Naive thymus-derived CD4-positive, alpha-beta T cell (primary cell): Measurements from ENCODE around the gene TECTA. TPM values are rescaled to one million over a fixed set of nuclear protein-coding genes. Genes with fewer than 3 reads are reported as not detected.

ENCODE experiments used
- ATAC-seq: fragments of 150-1000 bp; cut with Tn5 transposase; 2 replicates; pipeline ENCODE4 v1.10.0; 2021; ENCODE audit warnings: mild to moderate bottlenecking, moderate library complexity
- CTCF ChIA-PET: fragments of 350-600 bp; sonication (Branson Sonifier 250); formaldehyde crosslinking; loops from one replicate; lab custom pipeline; 2021; ENCODE audit warnings: antibody characterized with exemption; lab: Charles Lee
- POLR2A ChIA-PET: fragments of 350-600 bp; sonication (Branson Sonifier 250); formaldehyde crosslinking; loops from one replicate; lab custom pipeline; 2021; ENCODE audit warnings: antibody characterized with exemption, inconsistent platforms; lab: Charles Lee
- DNase-seq, 9 donors: peaks; one replicate each; pipeline versions ENCODE4 v3.0.0 to v3.0.0-alpha.2; 2020 to 2022; ENCODE audit warnings: mixed read lengths in 1 of 9
- H3K27ac ChIP-seq: one replicate; pipeline ENCODE4 v1.7.0; 2013; ENCODE audit warnings: mild to moderate bottlenecking, low read depth, low read length, moderate library complexity
- H3K27me3 ChIP-seq, 2 donors: one replicate each; pipeline ENCODE4 v1.7.0; 2013; ENCODE audit warnings: low read length in 2 of 2, mild to moderate bottlenecking in 2 of 2, moderate library complexity in 2 of 2; ENCODE audit not compliant: control insufficient read depth in 2 of 2, insufficient read depth in 2 of 2
- H3K36me3 ChIP-seq, 3 experiments: 1 replicate in 2 of 3; 2 replicates in 1 of 3; pipeline ENCODE4 v1.7.0; 2013; ENCODE audit warnings: low read length in 3 of 3, mild to moderate bottlenecking in 3 of 3, moderate library complexity in 1 of 3; ENCODE audit not compliant: insufficient read depth in 3 of 3, control insufficient read depth in 2 of 3
- H3K4me1 ChIP-seq, 2 donors: one replicate each; pipeline ENCODE4 v1.7.0; 2013; ENCODE audit warnings: low read length in 2 of 2, mild to moderate bottlenecking in 2 of 2, moderate library complexity in 1 of 2; ENCODE audit not compliant: control insufficient read depth in 2 of 2, insufficient read depth in 2 of 2
- H3K4me3 ChIP-seq: 2 replicates; pipeline ENCODE4 v1.7.0; 2013; ENCODE audit warnings: mild to moderate bottlenecking, low read length
- H3K9me3 ChIP-seq, 3 experiments: 1 replicate in 2 of 3; 2 replicates in 1 of 3; pipeline ENCODE4 v1.7.0; 2013; ENCODE audit warnings: low read length in 3 of 3; ENCODE audit not compliant: control insufficient read depth in 2 of 3
- H3K27ac Mint-ChIP-seq, 9 donors: one replicate each; pipeline ENCODE4 v1.8.0; 2020 to 2022; ENCODE audit warnings: mixed read lengths in 9 of 9, mild to moderate bottlenecking in 8 of 9, moderate library complexity in 5 of 9, inconsistent platforms in 2 of 9
- H3K27me3 Mint-ChIP-seq, 5 donors: one replicate each; pipeline ENCODE4 v1.8.0; 2021 to 2022; ENCODE audit warnings: mixed read lengths in 5 of 5, mild to moderate bottlenecking in 1 of 5
- H3K36me3 Mint-ChIP-seq, 5 donors: one replicate each; pipeline ENCODE4 v1.8.0; 2020 to 2022; ENCODE audit warnings: mixed read lengths in 5 of 5, mild to moderate bottlenecking in 3 of 5, inconsistent platforms in 1 of 5
- H3K4me1 Mint-ChIP-seq, 7 donors: one replicate each; pipeline ENCODE4 v1.8.0; 2020 to 2022; ENCODE audit warnings: mixed read lengths in 7 of 7, mild to moderate bottlenecking in 3 of 7, inconsistent platforms in 1 of 7
- H3K4me3 Mint-ChIP-seq, 10 donors: one replicate each; pipeline ENCODE4 v1.8.0; 2020 to 2022; ENCODE audit warnings: mild to moderate bottlenecking in 10 of 10, mixed read lengths in 10 of 10, moderate library complexity in 6 of 10, inconsistent platforms in 2 of 10
- H3K9me3 Mint-ChIP-seq, 11 donors: one replicate each; pipeline ENCODE4 v1.8.0; 2020 to 2022; ENCODE audit warnings: mixed read lengths in 11 of 11, mild to moderate bottlenecking in 4 of 11, inconsistent platforms in 1 of 11, moderate library complexity in 1 of 11
- intact Hi-C, 2 donors: fragments of 100-400 bp; cut with micrococcal nuclease; formaldehyde crosslinking; loops; one replicate each; pipeline ENCODE4 v1.15.1; 2023
- polyA plus RNA-seq, 2 donors: library from polyadenylated mRNA; unstranded; fragments of 300-500 nt; fragmentation: Illumina TruSeq; gene quantifications; one replicate each; pipeline ENCODE4 v1.2.3, GENCODE V29; 2021
- total RNA-seq, 6 experiments: library from RNA in 5 of 6; stranded (reverse) in 5 of 6; gene quantifications; 1 replicate in 5 of 6; 2 replicates in 1 of 6; pipeline ENCODE4 v1.2.3 and lab custom pipeline; 2021 to 2026

Gene TECTA
- total and polyA plus RNA-seq, 7 experiments from 2014 or later: 0.29 to 0.75 (median 0.47) TPM

DNA sequence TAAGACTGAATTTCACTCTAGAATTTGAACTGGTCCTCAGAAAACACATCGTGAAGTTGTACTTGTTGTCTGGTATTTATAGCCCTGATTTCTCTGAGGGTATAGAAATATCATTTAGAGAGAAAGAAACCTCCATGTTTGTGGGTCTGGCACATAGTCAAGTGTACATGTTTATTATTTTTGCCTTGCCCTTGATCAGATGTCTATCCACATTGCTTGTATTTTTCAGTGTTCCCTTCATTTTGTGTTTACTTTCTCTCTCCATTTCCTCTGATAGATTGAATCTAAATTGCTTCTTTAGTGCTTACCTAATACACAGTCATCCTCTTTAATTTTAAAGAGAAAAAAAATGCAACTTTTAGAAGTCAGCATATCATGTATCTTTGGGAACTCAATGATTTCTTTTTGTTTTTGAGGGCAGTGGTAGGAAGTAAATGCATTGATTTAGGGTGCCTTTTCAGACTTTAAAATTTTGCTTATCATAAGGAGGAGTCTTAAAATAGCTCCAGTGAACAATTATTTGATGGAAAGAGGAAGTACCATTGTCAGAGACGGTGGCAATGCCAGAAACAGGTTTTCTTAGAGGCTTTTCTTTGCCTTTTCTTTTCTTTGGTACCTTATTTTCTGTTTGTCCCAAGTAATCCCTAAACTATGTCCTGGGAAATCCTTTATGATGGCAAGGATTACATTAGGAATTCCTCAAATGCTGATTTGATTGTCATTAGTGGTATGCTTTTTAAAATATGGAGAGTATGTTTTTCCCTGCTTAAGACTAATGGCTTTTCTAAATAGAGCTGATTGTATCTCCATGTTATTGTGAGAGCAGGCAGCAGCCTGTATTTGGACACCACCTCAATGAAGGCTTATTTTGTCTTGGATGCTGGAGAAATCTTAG, 29.8 kb upstream of the TECTA start:
- intact Hi-C loops: no loop called here
- H3K36me3 ChIP-seq: peaks cover 0 to 22% (median 0%) of the 10 kb centered on the region in 3 experiments
- Mint-ChIP-seq H3K4me3 (no peak overlapping the region), H3K27ac (peak overlapping the region in 2 of 9 donors; percentile 1 to 34), H3K36me3 (peaks cover 25 to 68% (median 52%) of the 10 kb centered on the region in 5 donors), H3K4me1 (peaks cover 0 to 5% (median 0%) of the 10 kb centered on the region in 7 donors), H3K9me3 (peaks cover 0 to 11% (median 4%) of the 10 kb centered on the region in 11 donors), H3K27me3 (no peaks in the 10 kb centered on the region)
- no peaks in the 10 kb centered on the region for H3K4me1 ChIP-seq
- DNase-seq: no peak
- H3K4me3 ChIP-seq: no peak overlapping the region
- POLR2A ChIA-PET: no interaction called here
- no peaks in the 10 kb centered on the region for H3K9me3 ChIP-seq
- no peaks in the 10 kb centered on the region for H3K27me3 ChIP-seq
- CTCF ChIA-PET: no interaction called here
- no peak overlapping the region for H3K27ac ChIP-seq
- no peak for ATAC-seq

DNA sequence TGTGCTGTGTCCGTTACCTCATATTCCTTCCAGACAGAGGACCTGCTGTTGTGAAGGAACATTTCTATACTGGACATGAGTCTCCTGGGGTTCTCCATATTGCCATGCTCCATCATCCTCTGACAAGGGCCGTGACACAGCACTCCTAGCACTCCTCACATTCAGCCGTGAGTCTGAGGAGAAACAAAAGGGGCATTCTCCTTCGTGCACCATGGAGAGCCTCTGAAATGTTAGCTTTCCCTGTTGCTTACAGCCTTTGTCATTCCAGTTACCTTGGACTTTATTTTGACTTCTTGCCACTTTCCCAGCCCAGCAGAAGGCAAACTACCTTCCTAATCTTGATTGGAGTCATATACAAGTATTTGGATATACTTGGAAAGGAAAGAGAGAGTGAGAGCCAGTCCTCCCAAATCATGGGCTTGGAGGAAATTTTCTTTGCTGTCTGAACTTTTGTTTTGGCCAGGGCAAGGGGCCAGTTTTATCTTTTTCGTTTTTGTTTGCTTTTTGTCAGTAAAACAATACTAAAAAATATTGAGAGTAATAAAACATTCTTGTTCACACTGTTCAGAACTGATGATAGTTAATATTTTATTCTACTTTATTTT, 29.1 kb upstream of the TECTA start:
- ChIA-PET CTCF (no interaction called here), POLR2A (no interaction called here)
- ATAC-seq (no peak), DNase-seq (no peak)
- no peak overlapping the region for H3K27ac ChIP-seq
- H3K36me3 ChIP-seq: peaks cover 0 to 22% (median 0%) of the 10 kb centered on the region in 3 experiments
- no peaks in the 10 kb centered on the region for H3K27me3 ChIP-seq
- H3K4me1 ChIP-seq: no peaks in the 10 kb centered on the region
- H3K9me3 ChIP-seq: no peaks in the 10 kb centered on the region
- H3K4me3 ChIP-seq: no peak overlapping the region
- peaks cover 25 to 61% (median 47%) of the 10 kb centered on the region in 5 donors for H3K36me3 Mint-ChIP-seq
- peaks cover 0 to 11% (median 4%) of the 10 kb centered on the region in 11 donors for H3K9me3 Mint-ChIP-seq
- intact Hi-C loops: no loop called here
- H3K4me1 Mint-ChIP-seq: peaks cover 0 to 5% (median 0%) of the 10 kb centered on the region in 7 donors
- H3K27ac Mint-ChIP-seq: peak overlapping the region in 1 of 9 donors; percentile 5
- H3K27me3 Mint-ChIP-seq: no peaks in the 10 kb centered on the region
- no peak overlapping the region for H3K4me3 Mint-ChIP-seq

DNA sequence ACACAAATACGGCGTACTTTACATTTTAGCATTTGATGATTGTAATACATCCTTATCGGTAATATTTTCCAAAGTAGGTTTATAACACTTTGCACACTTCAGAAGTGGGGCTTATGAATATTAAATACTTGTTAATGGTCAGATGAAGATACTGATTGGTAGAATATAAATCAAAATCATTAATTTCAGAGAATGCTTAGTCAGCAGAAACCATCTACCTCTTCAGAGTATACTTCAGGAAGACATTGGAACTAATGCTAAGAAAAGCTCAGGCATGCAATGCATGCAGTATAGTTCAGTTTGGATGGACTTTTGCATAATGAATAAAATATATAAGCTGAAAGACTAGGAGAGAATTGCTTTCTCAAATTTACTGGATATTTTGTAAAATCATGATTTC, 19.7 kb upstream of the TECTA start:
- H3K27me3 Mint-ChIP-seq: no peaks in the 10 kb centered on the region
- no peak overlapping the region for H3K4me3 Mint-ChIP-seq
- ChIA-PET POLR2A (no interaction called here), CTCF (no interaction called here)
- Histone ChIP-seq H3K9me3 (no peaks in the 10 kb centered on the region), H3K36me3 (peaks cover 0 to 4% (median 0%) of the 10 kb centered on the region in 3 experiments), H3K27ac (no peak overlapping the region), H3K4me3 (no peak overlapping the region), H3K27me3 (no peaks in the 10 kb centered on the region), H3K4me1 (peaks cover 0 to 14% of the 10 kb centered on the region in 2 donors)
- peaks cover 2 to 21% (median 19%) of the 10 kb centered on the region in 7 donors for H3K4me1 Mint-ChIP-seq
- intact Hi-C loops: no loop called here
- no peak for DNase-seq
- H3K27ac Mint-ChIP-seq: no peak overlapping the region
- H3K36me3 Mint-ChIP-seq: peaks cover 4 to 38% (median 17%) of the 10 kb centered on the region in 5 donors
- H3K9me3 Mint-ChIP-seq: no peaks in the 10 kb centered on the region
- no peak for ATAC-seq

DNA sequence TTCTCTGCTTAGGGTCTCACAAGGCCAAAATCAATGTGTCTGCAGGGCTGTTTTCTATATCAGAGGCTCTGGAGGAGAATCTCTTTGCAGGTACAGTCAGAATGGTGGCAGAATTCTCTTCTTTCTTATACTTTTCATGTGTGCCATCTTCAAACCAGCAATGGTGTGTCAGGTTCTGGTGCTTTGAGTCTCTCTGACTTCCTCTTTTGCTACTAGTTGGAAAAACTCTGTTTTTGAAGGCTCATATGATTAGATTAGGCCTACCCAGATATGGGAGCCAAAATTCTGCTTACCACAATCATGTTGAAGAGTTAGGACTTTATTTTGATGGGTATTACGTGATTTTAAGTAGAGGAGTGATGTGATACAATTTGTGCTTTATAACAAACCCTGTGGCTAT, 18.8 kb upstream of the TECTA start:
- H3K27ac ChIP-seq: no peak overlapping the region
- no peaks in the 10 kb centered on the region for H3K9me3 Mint-ChIP-seq
- intact Hi-C loops: no loop called here
- H3K4me3 ChIP-seq: no peak overlapping the region
- H3K27me3 Mint-ChIP-seq: no peaks in the 10 kb centered on the region
- peaks cover 2 to 21% (median 19%) of the 10 kb centered on the region in 7 donors for H3K4me1 Mint-ChIP-seq
- H3K9me3 ChIP-seq: no peaks in the 10 kb centered on the region
- no peak for ATAC-seq
- H3K27me3 ChIP-seq: no peaks in the 10 kb centered on the region
- DNase-seq: no peak
- ChIA-PET CTCF (no interaction called here), POLR2A (interaction anchor here (0.7 kb wide), 1 partner anchor 422 kb away, joined by 3 read pairs; no protein-coding TSS in a partner anchor)
- H3K36me3 Mint-ChIP-seq: peaks cover 7 to 47% (median 23%) of the 10 kb centered on the region in 5 donors
- no peak overlapping the region for H3K27ac Mint-ChIP-seq
- H3K36me3 ChIP-seq: peaks cover 0 to 13% (median 0%) of the 10 kb centered on the region in 3 experiments
- H3K4me1 ChIP-seq: peaks cover 0 to 14% of the 10 kb centered on the region in 2 donors
- no peak overlapping the region for H3K4me3 Mint-ChIP-seq

DNA sequence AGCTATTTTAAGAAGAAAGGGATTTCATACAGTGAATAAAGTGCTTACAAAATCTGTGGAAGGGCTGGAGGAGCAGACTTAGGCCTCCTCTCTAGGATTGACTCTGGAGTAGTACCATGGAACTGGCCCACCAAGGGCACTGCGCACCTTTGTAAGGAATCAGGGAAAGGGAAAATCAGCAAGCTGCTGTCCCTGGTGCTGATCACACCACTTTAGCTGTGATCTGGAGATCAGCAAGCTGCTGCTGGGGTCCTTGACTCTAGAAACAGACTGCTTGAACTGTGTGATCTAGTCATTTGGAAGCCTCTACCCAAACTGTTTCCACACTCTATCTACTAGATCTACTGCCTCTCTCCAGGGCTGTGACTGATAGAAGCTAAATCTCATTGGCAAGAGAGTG, 18.4 kb upstream of the TECTA start:
- Mint-ChIP-seq H3K4me1 (peaks cover 2 to 21% (median 19%) of the 10 kb centered on the region in 7 donors), H3K36me3 (peaks cover 7 to 51% (median 26%) of the 10 kb centered on the region in 5 donors), H3K27ac (no peak overlapping the region), H3K9me3 (no peaks in the 10 kb centered on the region), H3K4me3 (no peak overlapping the region), H3K27me3 (no peaks in the 10 kb centered on the region)
- intact Hi-C loops: no loop called here
- no peak for DNase-seq
- Histone ChIP-seq H3K9me3 (no peaks in the 10 kb centered on the region), H3K4me3 (no peak overlapping the region), H3K27ac (no peak overlapping the region), H3K27me3 (no peaks in the 10 kb centered on the region), H3K36me3 (peaks cover 0 to 15% (median 0%) of the 10 kb centered on the region in 3 experiments), H3K4me1 (peaks cover 0 to 14% of the 10 kb centered on the region in 2 donors)
- POLR2A ChIA-PET: interaction anchor here (0.7 kb wide), 1 partner anchor 422 kb away, joined by 3 read pairs; no protein-coding TSS in a partner anchor
- ATAC-seq: no peak
- CTCF ChIA-PET: no interaction called here

DNA sequence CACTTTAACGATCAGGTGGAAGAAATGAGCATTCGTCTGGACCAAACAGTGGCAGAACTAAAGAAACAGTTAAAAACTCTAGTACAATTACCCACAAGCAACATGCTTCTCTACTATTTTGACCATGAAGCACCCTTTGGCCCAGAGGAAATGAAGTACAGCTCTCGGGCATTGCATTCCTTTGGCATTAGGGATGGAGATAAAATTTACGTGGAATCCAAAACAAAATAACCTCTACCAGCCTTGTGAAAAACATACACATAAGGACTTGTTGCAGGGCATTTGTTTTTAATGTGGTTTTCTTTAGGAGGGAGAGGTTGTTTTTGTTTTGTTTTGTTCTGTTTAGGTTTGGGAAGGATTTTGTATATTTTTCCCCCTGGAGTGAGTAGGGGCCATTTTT, 14.2 kb upstream of the TECTA start:
- H3K27ac Mint-ChIP-seq: no peak overlapping the region
- H3K4me1 ChIP-seq: no peaks in the 10 kb centered on the region
- H3K4me1 Mint-ChIP-seq: peaks cover 0 to 6% (median 0%) of the 10 kb centered on the region in 7 donors
- H3K9me3 Mint-ChIP-seq: no peaks in the 10 kb centered on the region
- ChIA-PET POLR2A (no interaction called here), CTCF (no interaction called here)
- peaks cover 0 to 17% (median 0%) of the 10 kb centered on the region in 3 experiments for H3K36me3 ChIP-seq
- ATAC-seq (no peak), DNase-seq (no peak)
- H3K9me3 ChIP-seq: no peaks in the 10 kb centered on the region
- intact Hi-C loops: no loop called here
- H3K27me3 ChIP-seq: no peaks in the 10 kb centered on the region
- no peak overlapping the region for H3K4me3 ChIP-seq
- H3K27me3 Mint-ChIP-seq: no peaks in the 10 kb centered on the region
- H3K27ac ChIP-seq: no peak overlapping the region
- H3K36me3 Mint-ChIP-seq: peaks cover 7 to 57% (median 44%) of the 10 kb centered on the region in 5 donors
- no peak overlapping the region for H3K4me3 Mint-ChIP-seq
